HepG2 (cell line): ENCODE measurements around the gene RNPEPL1. TPM values are rescaled to one million over a fixed set of nuclear protein-coding genes. Genes with fewer than 3 reads are reported as not detected.

Source experiments
- FOSL1 ChIP-seq: sonication (generic); formaldehyde crosslinking; IDR thresholded peaks from 2 replicates; pipeline ENCODE4 v1.9.0; 2021; ENCODE audit warnings: missing genetic modification reagents, borderline replicate concordance
- KAT7 ChIP-seq: IDR thresholded peaks from 2 replicates; pipeline ENCODE4 v1.6.1; 2018; ENCODE audit warnings: borderline replicate concordance, missing compliant biosample characterization
- KMT2B ChIP-seq: IDR thresholded peaks from 2 replicates; pipeline ENCODE4 v1.6.1; 2016; ENCODE audit warnings: missing genetic modification reagents, missing compliant biosample characterization
- MTF2 ChIP-seq: sonication (generic); formaldehyde crosslinking; IDR thresholded peaks from 2 replicates; pipeline ENCODE4 v1.5.0; 2020; ENCODE audit warnings: missing genetic modification reagents, borderline replicate concordance
- PREB ChIP-seq: sonication (generic); formaldehyde crosslinking; IDR thresholded peaks from 2 replicates; pipeline ENCODE4 v1.4.0; 2020; ENCODE audit warnings: missing genetic modification reagents
- RXRB ChIP-seq: IDR thresholded peaks from 2 replicates; pipeline ENCODE4 v1.6.1; 2016; ENCODE audit warnings: borderline replicate concordance, missing genetic modification reagents, missing compliant biosample characterization
- SP1 ChIP-seq, 2 experiments: fragments of 450-650 bp in 1 of 2; sonication (generic) in 1 of 2; formaldehyde crosslinking in 1 of 2; IDR thresholded peaks; 2 replicates each; pipeline versions ENCODE4 v1.4.0 to v1.6.1; 2016 to 2020; ENCODE audit warnings: missing genetic modification reagents in 1 of 2
- ZNF18 ChIP-seq: sonication (generic); formaldehyde crosslinking; IDR thresholded peaks from 2 replicates; pipeline ENCODE4 v1.8.0; 2022; ENCODE audit warnings: mild to moderate bottlenecking, missing genetic modification reagents; ENCODE audit not compliant: insufficient replicate concordance
- ZNF20 ChIP-seq: sonication (generic); formaldehyde crosslinking; IDR thresholded peaks from 2 replicates; pipeline ENCODE4 v1.4.0; 2020; ENCODE audit warnings: mild to moderate bottlenecking, moderate library complexity, missing genetic modification reagents
- ZNF224 ChIP-seq: sonication (generic); formaldehyde crosslinking; IDR thresholded peaks from 2 replicates; pipeline ENCODE4 v1.5.0; 2020; ENCODE audit warnings: mild to moderate bottlenecking, missing genetic modification reagents
- ZNF407 ChIP-seq: sonication (generic); formaldehyde crosslinking; IDR thresholded peaks from one replicate; pipeline ENCODE4 v1.5.1; 2020; ENCODE audit warnings: mild to moderate bottlenecking, missing genetic modification reagents; ENCODE audit errors: not compliant biosample characterization
- ZNF441 ChIP-seq: sonication (generic); formaldehyde crosslinking; IDR thresholded peaks from 2 replicates; pipeline ENCODE4 v1.7.0; 2021; ENCODE audit warnings: missing genetic modification reagents, borderline replicate concordance
- ZNF451 ChIP-seq: sonication (generic); formaldehyde crosslinking; IDR thresholded peaks from 2 replicates; pipeline ENCODE4 v1.5.0; 2020; ENCODE audit warnings: mild to moderate bottlenecking, missing genetic modification reagents
- ZNF496 ChIP-seq: sonication (generic); formaldehyde crosslinking; IDR thresholded peaks from 2 replicates; pipeline ENCODE4 v1.8.1; 2023; ENCODE audit warnings: mild to moderate bottlenecking, moderate library complexity, missing genetic modification reagents; ENCODE audit not compliant: insufficient replicate concordance
- ZNF563 ChIP-seq: sonication (generic); formaldehyde crosslinking; IDR thresholded peaks from 2 replicates; pipeline ENCODE4 v1.8.0; 2022; ENCODE audit warnings: mild to moderate bottlenecking, moderate library complexity, missing genetic modification reagents
- ZNF644 ChIP-seq: IDR thresholded peaks from 2 replicates; pipeline ENCODE4 v1.6.1; 2016; ENCODE audit warnings: low read depth
- ZNF781 ChIP-seq: sonication (generic); formaldehyde crosslinking; IDR thresholded peaks from 2 replicates; pipeline ENCODE4 v1.5.1; 2020; ENCODE audit warnings: borderline replicate concordance, mild to moderate bottlenecking, missing genetic modification reagents; ENCODE audit errors: not compliant biosample characterization
- ZSCAN29 ChIP-seq: sonication (generic); formaldehyde crosslinking; conservative IDR thresholded peaks from 2 replicates; pipeline ENCODE4 v1.4.0; 2020; ENCODE audit warnings: mild to moderate bottlenecking, missing genetic modification reagents
- polyA plus RNA-seq, 8 experiments: library from polyadenylated mRNA; depleted of rRNA in 3 of 8; stranded (reverse) in 7 of 8; unstranded in 1 of 8; fragments of >200 nt; fragmentation: Illumina TruSeq in 4 of 8; extraction: Trizol in 4 of 8; gene quantifications; 2 replicates each; pipeline versions ENCODE4 v1.2.1 to v1.2.3, GENCODE V29; 2011 to 2016; ENCODE audit warnings: low read depth in 4 of 8, missing spikeins in 1 of 8, mixed read lengths in 1 of 8; ENCODE audit not compliant: insufficient read depth in 1 of 8
- total RNA-seq, 5 experiments: library from RNA; depleted of rRNA; stranded (reverse); fragments of >200 nt; fragmentation: Illumina TruSeq; extraction: Trizol; gene quantifications; 2 replicates each; pipeline ENCODE4 v1.2.3, GENCODE V29; 2016; ENCODE audit warnings: low read depth in 1 of 5

RNPEPL1 gene
- total and polyA plus RNA-seq, 2 of the 13 experiments (the other 11 are each of a cell fraction or from before 2014, with no cell fraction given) = 13.0 to 18.0 TPM

GRCh38 chr2:240567872-240568677 is at the start of gene RNPEPL1 (continued):
- TF ChIP-seq ZNF407 (CRISPR knock-in tag) (peak; percentile 33), ZNF20 (no peak), ZNF18 (CRISPR knock-in tag) (no peak), ZNF451 (no peak), RXRB (CRISPR knock-in tag) (peak; percentile 13; the same call in 1 of the 2 replicates), SP1 (IDR thresholded peaks at IDR 0.05) (no peak), SP1 (CRISPR knock-in tag; IDR thresholded peaks at IDR 0.05) (no peak), ZNF563 (CRISPR knock-in tag) (no peak), PREB (no peak), FOSL1 (CRISPR knock-in tag) (no peak), ZSCAN29 (CRISPR knock-in tag) (no peak), KAT7 (CRISPR knock-in tag) (no peak), MTF2 (CRISPR knock-in tag) (peak; percentile 72; the same call in 1 of the 2 replicates), ZNF644 (CRISPR knock-in tag) (no peak), ZNF496 (CRISPR knock-in tag) (no peak), ZNF224 (CRISPR knock-in tag) (no peak), ZNF781 (no peak), KMT2B (CRISPR knock-in tag) (0 out of 2 replicates have a peak, but pooled peaks have one; percentile 19), ZNF441 (CRISPR knock-in tag) (no peak)
